HepG2 (cell line): ENCODE data around the gene NSMCE1. TPM values are rescaled to one million over a fixed set of nuclear protein-coding genes. Genes with fewer than 3 reads are reported as not detected.

Experiments
- MYPOP ChIP-seq: sonication (generic); formaldehyde crosslinking; IDR thresholded peaks from 2 replicates; pipeline ENCODE4 v1.8.1; 2023; ENCODE audit warnings: mild to moderate bottlenecking, moderate library complexity, missing genetic modification reagents
- TCF12 ChIP-seq, 2 experiments: fragments of 450-650 bp in 1 of 2; sonication (generic) in 1 of 2; formaldehyde crosslinking in 1 of 2; IDR thresholded peaks; 2 replicates each; pipeline versions ENCODE4 v1.6.1 to v1.8.0; 2017 to 2022; ENCODE audit warnings: antibody characterized with exemption in 1 of 2, mild to moderate bottlenecking in 1 of 2, missing genetic modification reagents in 1 of 2, moderate library complexity in 1 of 2
- ZHX2 ChIP-seq, 2 experiments: sonication (generic) in 1 of 2; formaldehyde crosslinking in 1 of 2; IDR thresholded peaks; 2 replicates each; pipeline versions ENCODE4 v1.6.1 to v1.9.0; 2014 to 2022; ENCODE audit warnings: antibody characterized with exemption in 1 of 2, borderline replicate concordance in 1 of 2, inconsistent platforms in 1 of 2, low read depth in 1 of 2, missing genetic modification reagents in 1 of 2
- ZNF207 ChIP-seq: fragments of 450-650 bp; IDR thresholded peaks from 2 replicates; pipeline ENCODE4 v1.6.1; 2016; ENCODE audit warnings: antibody characterized with exemption, borderline replicate concordance
- ZNF264 ChIP-seq: sonication (generic); formaldehyde crosslinking; IDR thresholded peaks from 2 replicates; pipeline ENCODE4 v1.4.0; 2020; ENCODE audit warnings: missing genetic modification reagents
- ZNF350 ChIP-seq: sonication (generic); formaldehyde crosslinking; IDR thresholded peaks from 2 replicates; pipeline ENCODE4 v1.4.0; 2020; ENCODE audit warnings: mild to moderate bottlenecking, low read depth, missing genetic modification reagents, borderline replicate concordance
- ZNF609 ChIP-seq: sonication (generic); formaldehyde crosslinking; IDR thresholded peaks from 2 replicates; pipeline ENCODE4 v1.4.0; 2020; ENCODE audit warnings: mild to moderate bottlenecking, missing genetic modification reagents, borderline replicate concordance
- ZNF678 ChIP-seq: sonication (generic); formaldehyde crosslinking; IDR thresholded peaks from 2 replicates; pipeline ENCODE4 v1.4.0; 2020; ENCODE audit warnings: mild to moderate bottlenecking, missing genetic modification reagents
- polyA plus RNA-seq, 8 experiments: library from polyadenylated mRNA; depleted of rRNA in 3 of 8; stranded (reverse) in 7 of 8; unstranded in 1 of 8; fragments of >200 nt; fragmentation: Illumina TruSeq in 4 of 8; extraction: Trizol in 4 of 8; gene quantifications; 2 replicates each; pipeline versions ENCODE4 v1.2.1 to v1.2.3, GENCODE V29; 2011 to 2016; ENCODE audit warnings: low read depth in 4 of 8, missing spikeins in 1 of 8, mixed read lengths in 1 of 8; ENCODE audit not compliant: insufficient read depth in 1 of 8
- total RNA-seq, 5 experiments: library from RNA; depleted of rRNA; stranded (reverse); fragments of >200 nt; fragmentation: Illumina TruSeq; extraction: Trizol; gene quantifications; 2 replicates each; pipeline ENCODE4 v1.2.3, GENCODE V29; 2016; ENCODE audit warnings: low read depth in 1 of 5
- TF ChIP-seq, protein P1 (sequence below): sonication (generic); formaldehyde crosslinking; IDR thresholded peaks from 2 replicates; pipeline ENCODE4 v1.4.0; 2020; ENCODE audit warnings: missing genetic modification reagents
- TF ChIP-seq, protein P2 (sequence below): sonication (generic); formaldehyde crosslinking; IDR thresholded peaks from 2 replicates; pipeline ENCODE4 v1.4.0; 2020; ENCODE audit warnings: mild to moderate bottlenecking, missing genetic modification reagents, borderline replicate concordance

NSMCE1 gene
- total and polyA plus RNA-seq, 2 of the 13 experiments (the other 11 are each of a cell fraction or from before 2014, with no cell fraction given): 42.7 to 52.9 TPM

DNA sequence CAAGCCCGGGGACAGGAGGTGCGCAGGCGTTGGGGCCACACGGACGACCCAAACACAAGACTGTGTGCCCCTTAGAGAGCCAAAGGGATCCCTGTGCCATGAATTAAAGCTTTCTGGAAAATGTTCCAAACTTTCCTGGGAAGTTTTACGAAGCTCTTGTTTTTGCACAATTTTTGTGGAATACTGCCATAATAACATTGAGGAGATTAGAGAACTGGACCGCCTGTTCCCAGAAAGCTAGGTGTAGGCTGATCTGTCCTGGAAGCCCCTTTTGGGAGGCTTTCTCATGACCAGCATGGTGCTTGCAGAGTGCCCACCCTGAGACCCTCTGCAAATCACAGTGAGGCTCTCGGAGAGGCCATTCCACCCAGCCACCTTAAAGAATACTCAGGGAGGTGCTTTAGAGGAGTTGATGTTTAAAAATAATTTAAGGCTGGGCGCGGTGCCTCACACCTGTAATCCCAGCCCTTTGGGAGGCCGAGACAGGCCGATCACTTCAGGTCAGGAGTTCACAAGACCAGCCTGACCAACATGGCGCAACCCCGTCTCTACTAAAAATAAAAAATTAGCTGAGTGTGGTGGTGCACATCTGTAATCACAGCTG lies 64.2 kb downstream of the NSMCE1 start (continued):
- TF ChIP-seq, protein P1, sequence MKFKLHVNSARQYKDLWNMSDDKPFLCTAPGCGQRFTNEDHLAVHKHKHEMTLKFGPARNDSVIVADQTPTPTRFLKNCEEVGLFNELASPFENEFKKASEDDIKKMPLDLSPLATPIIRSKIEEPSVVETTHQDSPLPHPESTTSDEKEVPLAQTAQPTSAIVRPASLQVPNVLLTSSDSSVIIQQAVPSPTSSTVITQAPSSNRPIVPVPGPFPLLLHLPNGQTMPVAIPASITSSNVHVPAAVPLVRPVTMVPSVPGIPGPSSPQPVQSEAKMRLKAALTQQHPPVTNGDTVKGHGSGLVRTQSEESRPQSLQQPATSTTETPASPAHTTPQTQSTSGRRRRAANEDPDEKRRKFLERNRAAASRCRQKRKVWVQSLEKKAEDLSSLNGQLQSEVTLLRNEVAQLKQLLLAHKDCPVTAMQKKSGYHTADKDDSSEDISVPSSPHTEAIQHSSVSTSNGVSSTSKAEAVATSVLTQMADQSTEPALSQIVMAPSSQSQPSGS (CRISPR knock-in tag): peak; percentile 2; the same call in 1 of the 2 replicates
- TF ChIP-seq TCF12 (IDR thresholded peaks at IDR 0.05) (no peak), TCF12 (CRISPR knock-in tag; IDR thresholded peaks at IDR 0.05) (peak; percentile 23; the same call in 1 of the 2 replicates), ZNF678 (CRISPR knock-in tag) (0 out of 2 replicates have a peak, but pooled peaks have one; percentile 59), ZNF609 (CRISPR knock-in tag) (0 out of 2 replicates have a peak, but pooled peaks have one; percentile 9), ZHX2 (IDR thresholded peaks at IDR 0.05; ENCODE audit: low read depth) (no peak), ZHX2 (CRISPR knock-in tag; IDR thresholded peaks at IDR 0.05; ENCODE audit: borderline replicate concordance) (no peak), MYPOP (peak; percentile 43; the same call in 1 of the 2 replicates), ZNF207 (no peak), ZNF264 (CRISPR knock-in tag) (no peak), ZNF350 (CRISPR knock-in tag) (no peak)
- TF ChIP-seq, protein P2, sequence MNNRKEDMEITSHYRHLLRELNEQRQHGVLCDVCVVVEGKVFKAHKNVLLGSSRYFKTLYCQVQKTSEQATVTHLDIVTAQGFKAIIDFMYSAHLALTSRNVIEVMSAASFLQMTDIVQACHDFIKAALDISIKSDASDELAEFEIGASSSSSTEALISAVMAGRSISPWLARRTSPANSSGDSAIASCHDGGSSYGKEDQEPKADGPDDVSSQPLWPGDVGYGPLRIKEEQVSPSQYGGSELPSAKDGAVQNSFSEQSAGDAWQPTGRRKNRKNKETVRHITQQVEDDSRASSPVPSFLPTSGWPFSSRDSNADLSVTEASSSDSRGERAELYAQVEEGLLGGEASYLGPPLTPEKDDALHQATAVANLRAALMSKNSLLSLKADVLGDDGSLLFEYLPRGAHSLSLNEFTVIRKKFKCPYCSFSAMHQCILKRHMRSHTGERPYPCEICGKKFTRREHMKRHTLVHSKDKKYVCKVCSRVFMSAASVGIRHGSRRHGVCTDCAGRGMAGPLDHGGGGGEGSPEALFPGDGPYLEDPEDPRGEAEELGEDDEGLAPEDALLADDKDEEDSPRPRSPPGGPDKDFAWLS (CRISPR knock-in tag): peak; percentile 93; the same call in 1 of the 2 replicates
